ENCODE results near the gene CBR3. TPM values are rescaled to one million over a fixed set of nuclear protein-coding genes. Genes with fewer than 3 reads are reported as not detected.

The CBR3 gene
- total and polyA plus RNA-seq, 2 of the 13 experiments (the other 11 are each of a cell fraction or from before 2014, with no cell fraction given) = not detected

- H3K36me3 ChIP-seq (replicated peaks in 1 of 2; ENCODE audit: control insufficient read depth in 1 of 2, insufficient read depth in 2 of 2, low read length in 2 of 2) = peaks cover 0 to 2% of the 10 kb centered on the region in 2 experiments; a peak in 2 of 5 replicates
- H3K4me1 ChIP-seq (ENCODE audit: insufficient read depth, low read length) = no peaks in the 10 kb centered on the region
- FAIRE-seq = no peak
- in situ Hi-C loops (cut with HindIII; ENCODE audit: extremely low pct_ligation_motif_present, low pct_unique_long_range_greater_than_20kb) (no loop called here), intact Hi-C loops (cut with micrococcal nuclease; ENCODE audit: unreplicated experiment) (no loop called here)
- CTCF ChIA-PET (ENCODE audit: low intra/inter-chr PET ratio, low total read pairs) = no interaction called here
- no peaks in the 10 kb centered on the region for H4K20me1 ChIP-seq (ENCODE audit: insufficient read depth, low read length)
- no peak overlapping the region for H2AFZ ChIP-seq (ENCODE audit: low read length)
- DNase-seq (ENCODE audit: low spot score) = no peak
- no peak overlapping the region for H3K4me3 ChIP-seq (replicated peaks in 1 of 3; ENCODE audit: insufficient read depth in 1 of 3, low read depth in 2 of 3, low read length in 3 of 3)
- POLR2A ChIA-PET = no interaction called here
- TF ChIP-seq ZSCAN25 (CRISPR knock-in tag; IDR thresholded peaks at IDR 0.05) (no peak), ZSCAN21 (CRISPR knock-in tag; IDR thresholded peaks at IDR 0.05; ENCODE audit: borderline replicate concordance) (no peak), ZMYM4 (CRISPR knock-in tag; IDR thresholded peaks at IDR 0.05) (no peak), ZNF33A (CRISPR knock-in tag; IDR thresholded peaks at IDR 0.05; ENCODE audit: borderline replicate concordance) (no peak)
- H3K27ac ChIP-seq (ENCODE audit: extremely low read length, insufficient read depth, low read length) = no peak overlapping the region
- ATAC-seq = no peak
- H3K79me2 ChIP-seq (ENCODE audit: insufficient read depth, low read length) = no peaks in the 10 kb centered on the region
- H3K27me3 ChIP-seq (ENCODE audit: control insufficient read depth in 1 of 2, insufficient read depth in 2 of 2, low read length in 2 of 2) = no peaks in the 10 kb centered on the region
- H3K9me3 ChIP-seq (ENCODE audit: low read length) = no peaks in the 10 kb centered on the region
- no peak overlapping the region for H3K4me2 ChIP-seq (ENCODE audit: low read depth, low read length)
- H3K9ac ChIP-seq (ENCODE audit: insufficient read depth, low read depth, low read length) = no peak overlapping the region
- no TSS peak for BruUV-seq (replicated peaks)
Observed at GRCh38 chr21:36179145-36179544, 44.3 kb downstream of the CBR3 start.

- Histone ChIP-seq H3K36me3 (replicated peaks in 1 of 2; ENCODE audit: control insufficient read depth in 1 of 2, insufficient read depth in 2 of 2, low read length in 2 of 2) (no peaks in the 10 kb centered on the region; a peak in 2 of 5 replicates), H4K20me1 (ENCODE audit: insufficient read depth, low read length) (no peaks in the 10 kb centered on the region), H3K27me3 (ENCODE audit: control insufficient read depth in 1 of 2, insufficient read depth in 2 of 2, low read length in 2 of 2) (no peaks in the 10 kb centered on the region), H3K9ac (ENCODE audit: insufficient read depth, low read depth, low read length) (no peak overlapping the region), H3K4me1 (ENCODE audit: insufficient read depth, low read length) (no peaks in the 10 kb centered on the region), H3K4me3 (replicated peaks in 1 of 3; ENCODE audit: insufficient read depth in 1 of 3, low read depth in 2 of 3, low read length in 3 of 3) (no peak overlapping the region), H3K4me2 (ENCODE audit: low read depth, low read length) (no peak overlapping the region), H2AFZ (ENCODE audit: low read length) (no peak overlapping the region), H3K79me2 (ENCODE audit: insufficient read depth, low read length) (no peaks in the 10 kb centered on the region), H3K9me3 (ENCODE audit: low read length) (no peaks in the 10 kb centered on the region), H3K27ac (ENCODE audit: extremely low read length, insufficient read depth, low read length) (no peak overlapping the region)
- ATAC-seq = no peak
- FAIRE-seq = no peak
- in situ Hi-C loops (cut with HindIII; ENCODE audit: extremely low pct_ligation_motif_present, low pct_unique_long_range_greater_than_20kb) (no loop called here), intact Hi-C loops (cut with micrococcal nuclease; ENCODE audit: unreplicated experiment) (no loop called here)
- no TSS peak for BruUV-seq (replicated peaks)
- WGBS (ENCODE audit: low lambda C conversion rate) = 94% methylated on average over 5 of the region's 5 CpGs
- POLR2A ChIA-PET = no interaction called here
- DNase-seq (ENCODE audit: low spot score) = no peak
- TF ChIP-seq GLMP (CRISPR knock-in tag; IDR thresholded peaks at IDR 0.05; ENCODE audit: borderline replicate concordance) = no peak
- TF ChIP-seq ZNF12 (CRISPR knock-in tag; IDR thresholded peaks at IDR 0.05) = peak; percentile 93
- CTCF ChIA-PET (ENCODE audit: low intra/inter-chr PET ratio, low total read pairs) = no interaction called here
Observed at GRCh38 chr21:36180963-36181362, 46.1 kb downstream of the CBR3 start.
